ENCODE results near the gene TMEM179.

The TMEM179 gene

GRCh38 chr14:104567141-104567956 lies 37.2 kb downstream of the TMEM179 start:
- DNase-seq: no peak

GRCh38 chr14:104564744-104565679 lies 39.6 kb downstream of the TMEM179 start:
- DNase-seq: no peak

GRCh38 chr14:104563742-104564615 lies 40.6 kb downstream of the TMEM179 start:
- DNase-seq: peak; percentile 86

GRCh38 chr14:104563191-104563741 lies 41.3 kb downstream of the TMEM179 start:
- DNase-seq: no peak

GRCh38 chr14:104562606-104563005 lies 42.0 kb downstream of the TMEM179 start:
- no peak for DNase-seq

- no peak for DNase-seq
These were observed 42.7 kb downstream of the TMEM179 start for GRCh38 chr14:104561632-104562495.

- no peak for DNase-seq
These were observed 43.4 kb downstream of the TMEM179 start for GRCh38 chr14:104561124-104561557.

- DNase-seq: no peak
These were observed 44.0 kb downstream of the TMEM179 start for GRCh38 chr14:104560586-104560945.

- DNase-seq: no peak
These were observed 44.6 kb downstream of the TMEM179 start for GRCh38 chr14:104559804-104560585.

GRCh38 chr14:104559028-104559803 lies 45.4 kb downstream of the TMEM179 start:
- DNase-seq: no peak

- no peak for DNase-seq
These were observed 46.1 kb downstream of the TMEM179 start for GRCh38 chr14:104558231-104559027.

- no peak for DNase-seq
These were observed 46.8 kb downstream of the TMEM179 start for GRCh38 chr14:104557766-104558165.

- peak; percentile 57 for DNase-seq
These were observed 47.5 kb downstream of the TMEM179 start for GRCh38 chr14:104557086-104557485.

GRCh38 chr14:104556256-104557021 lies 48.1 kb downstream of the TMEM179 start:
- peak; percentile 53 for DNase-seq

GRCh38 chr14:104555430-104556255 lies 48.9 kb downstream of the TMEM179 start:
- DNase-seq: no peak

GRCh38 chr14:104554608-104555429 lies 49.8 kb downstream of the TMEM179 start:
- peak; percentile 36 for DNase-seq

Data from activated effector memory CD4-positive, alpha-beta T cell treated with anti-CD3 and anti-CD28 coated beads, Interleukin-2, amount 50 U/mL, for 16 hours (primary cell).